ENCODE data around the gene KDF1. TPM values are rescaled to one million over a fixed set of nuclear protein-coding genes. Genes with fewer than 3 reads are reported as not detected.

Gene KDF1, protein sequence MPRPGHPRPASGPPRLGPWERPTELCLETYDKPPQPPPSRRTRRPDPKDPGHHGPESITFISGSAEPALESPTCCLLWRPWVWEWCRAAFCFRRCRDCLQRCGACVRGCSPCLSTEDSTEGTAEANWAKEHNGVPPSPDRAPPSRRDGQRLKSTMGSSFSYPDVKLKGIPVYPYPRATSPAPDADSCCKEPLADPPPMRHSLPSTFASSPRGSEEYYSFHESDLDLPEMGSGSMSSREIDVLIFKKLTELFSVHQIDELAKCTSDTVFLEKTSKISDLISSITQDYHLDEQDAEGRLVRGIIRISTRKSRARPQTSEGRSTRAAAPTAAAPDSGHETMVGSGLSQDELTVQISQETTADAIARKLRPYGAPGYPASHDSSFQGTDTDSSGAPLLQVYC
- total RNA-seq = 1 to 10 TPM; 1.1 to 4.1 (median 2.5) TPM
- long read RNA-seq = 0 reads

GRCh38 chr1:26959722-26960624 lies at the start of gene KDF1:
Gene KDF1 (minus strand): TSS chr1:26960468. CDS start chr1:26952380, 8,088 bp downstream.
- peaks cover 0 to 16% (median 6%) of the 10 kb centered on the region in 4 donors for H3K4me1 ChIP-seq
- DNase-seq (peak; percentile 67 to 79 (median 79)), ATAC-seq (peak; percentile 81 to 88 (median 86))
- no peaks in the 10 kb centered on the region for H3K9me3 ChIP-seq
- WGBS (ENCODE audit: insufficient coverage, low coverage, low lambda C conversion rate, missing lambda C conversion rate) = 3% methylated on average over 17 of the region's 86 CpGs
- intact Hi-C loops (cut with DNase I) = no loop called here
- peak within 1 kb of the TSS; percentile 66 to 82 (median 78) for H3K4me3 ChIP-seq
- H3K27ac ChIP-seq = peak within 1 kb of the TSS in 2 of 3 donors; percentile 27 to 40
- H3K36me3 ChIP-seq = no peaks in the 10 kb centered on the region
- H3K27me3 ChIP-seq = no peaks in the 10 kb centered on the region
- peak in 3 of 4 donors; percentile 14 to 26 (median 17) for TF ChIP-seq CTCF (IDR thresholded peaks at IDR 0.05)
- peak; percentile 35 for TF ChIP-seq POLR2A (IDR thresholded peaks at IDR 0.05)

- Histone ChIP-seq H3K4me1 (no peaks in the 10 kb centered on the region), H3K36me3 (no peaks in the 10 kb centered on the region), H3K27me3 (no peaks in the 10 kb centered on the region), H3K4me3 (no peak overlapping the region), H3K27ac (no peak overlapping the region), H3K9me3 (no peaks in the 10 kb centered on the region)
- ATAC-seq (no peak), DNase-seq (no peak)
- no peak for TF ChIP-seq POLR2A (IDR thresholded peaks at IDR 0.05)
- no peak for TF ChIP-seq CTCF (IDR thresholded peaks at IDR 0.05)
- 100% methylated on average over 1 of the region's 6 CpGs for WGBS (ENCODE audit: insufficient coverage, low coverage, low lambda C conversion rate, missing lambda C conversion rate)
- intact Hi-C loops (cut with DNase I) = no loop called here
These were observed 49.4 kb upstream of the KDF1 start for GRCh38 chr1:27009601-27010197.

DNA sequence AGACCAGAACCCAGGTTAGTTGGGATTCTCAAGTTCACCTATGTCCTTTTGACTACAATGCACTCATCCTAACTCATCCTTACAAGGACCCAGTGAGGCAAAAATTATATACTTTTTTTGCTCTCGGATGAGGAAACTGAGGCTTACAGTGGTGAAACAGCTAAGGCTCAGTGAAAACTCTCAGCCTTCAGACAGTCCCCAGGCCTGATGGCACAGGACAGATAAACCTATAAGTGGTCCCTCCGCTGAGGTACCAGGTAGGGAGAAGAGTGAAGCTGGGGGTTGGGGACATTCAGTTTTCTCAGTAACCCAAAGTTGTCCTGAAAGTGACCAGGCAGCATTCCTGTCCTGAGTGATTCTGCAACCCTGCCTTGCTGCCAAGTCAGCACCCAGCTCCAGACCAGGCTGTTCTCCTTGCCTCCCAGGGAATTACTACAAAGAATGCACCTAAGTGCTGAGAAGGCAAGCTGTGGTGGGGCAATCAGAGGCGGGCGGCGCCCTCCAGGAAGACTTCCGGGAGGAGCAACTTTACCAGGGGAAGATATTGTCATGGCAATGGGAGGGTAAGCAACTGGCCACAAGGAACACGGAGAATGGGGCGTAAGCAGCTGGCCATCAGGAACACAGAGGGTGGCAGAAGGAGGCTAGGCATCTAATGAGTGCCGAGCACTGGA lies 47.8 kb upstream of the KDF1 start:
- TF ChIP-seq CTCF (IDR thresholded peaks at IDR 0.05) (no peak), POLR2A (IDR thresholded peaks at IDR 0.05) (no peak)
- Histone ChIP-seq H3K27me3 (no peaks in the 10 kb centered on the region), H3K9me3 (no peaks in the 10 kb centered on the region), H3K36me3 (no peaks in the 10 kb centered on the region), H3K27ac (no peak overlapping the region), H3K4me3 (no peak overlapping the region), H3K4me1 (no peaks in the 10 kb centered on the region)
- no peak for DNase-seq
- intact Hi-C loops (cut with DNase I) = no loop called here
- no peak for ATAC-seq
- WGBS (ENCODE audit: insufficient coverage, low coverage, low lambda C conversion rate, missing lambda C conversion rate) = 80% methylated on average over 7 of the region's 9 CpGs

DNA sequence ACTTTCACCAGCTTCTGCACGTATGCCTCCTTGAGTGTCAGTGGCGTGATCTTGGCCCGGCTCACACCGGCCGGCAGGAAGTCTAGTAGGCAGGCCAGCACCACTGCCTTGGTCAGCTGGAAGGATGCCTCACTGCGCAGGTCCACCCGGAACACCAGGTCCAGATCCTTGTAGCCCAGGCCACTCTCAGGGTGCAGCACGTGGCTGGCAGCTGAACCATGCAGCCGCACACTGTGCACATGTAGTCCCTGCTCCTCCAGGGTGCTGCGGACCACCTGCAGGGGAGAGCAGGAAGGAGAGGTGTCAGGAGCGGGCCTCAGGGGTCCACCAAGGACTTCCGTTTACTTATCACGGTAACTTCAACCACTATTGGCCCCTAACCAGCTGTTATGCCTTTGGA lies 46.4 kb upstream of the KDF1 start:
- intact Hi-C loops (cut with DNase I) = no loop called here
- Histone ChIP-seq H3K27ac (no peak overlapping the region), H3K9me3 (no peaks in the 10 kb centered on the region), H3K27me3 (no peaks in the 10 kb centered on the region), H3K4me3 (no peak overlapping the region), H3K36me3 (no peaks in the 10 kb centered on the region), H3K4me1 (no peaks in the 10 kb centered on the region)
- 78% methylated on average over 3 of the region's 13 CpGs for WGBS (ENCODE audit: insufficient coverage, low coverage, low lambda C conversion rate, missing lambda C conversion rate)
- ATAC-seq (no peak), DNase-seq (no peak)
- TF ChIP-seq POLR2A (IDR thresholded peaks at IDR 0.05) (no peak), CTCF (IDR thresholded peaks at IDR 0.05) (no peak)

Data from right lobe of liver (tissue), 6 donors.